Liver (tissue), 3 donors: ENCODE measurements around the gene ZNFX1.

ENCODE experiments used
- TAF1 ChIP-seq: conservative IDR thresholded peaks from 2 replicates; pipeline ENCODE4 v1.6.1; 2016; ENCODE audit warnings: antibody characterized with exemption, mild to moderate bottlenecking
- YY1 ChIP-seq: IDR thresholded peaks from 2 replicates; pipeline ENCODE4 v1.6.1; 2016; ENCODE audit warnings: antibody characterized with exemption, mild to moderate bottlenecking
- TF ChIP-seq, protein P1 (sequence below): fragments of 150-350 bp; IDR thresholded peaks from 2 replicates; pipeline ENCODE4 v1.5.1; 2017; ENCODE audit warnings: improper control_type of control experiment, low read depth, low read length; ENCODE audit not compliant: missing input control
- TF ChIP-seq, protein P2 (sequence below): IDR thresholded peaks from 2 replicates; pipeline ENCODE4 v1.6.1; 2016; ENCODE audit warnings: antibody characterized with exemption
- donor health status: healthy.
- donor health status: healthy.

GRCh38 chr20:49278036-49278817 lies at the start of gene ZNFX1:
- TF ChIP-seq, protein P1, sequence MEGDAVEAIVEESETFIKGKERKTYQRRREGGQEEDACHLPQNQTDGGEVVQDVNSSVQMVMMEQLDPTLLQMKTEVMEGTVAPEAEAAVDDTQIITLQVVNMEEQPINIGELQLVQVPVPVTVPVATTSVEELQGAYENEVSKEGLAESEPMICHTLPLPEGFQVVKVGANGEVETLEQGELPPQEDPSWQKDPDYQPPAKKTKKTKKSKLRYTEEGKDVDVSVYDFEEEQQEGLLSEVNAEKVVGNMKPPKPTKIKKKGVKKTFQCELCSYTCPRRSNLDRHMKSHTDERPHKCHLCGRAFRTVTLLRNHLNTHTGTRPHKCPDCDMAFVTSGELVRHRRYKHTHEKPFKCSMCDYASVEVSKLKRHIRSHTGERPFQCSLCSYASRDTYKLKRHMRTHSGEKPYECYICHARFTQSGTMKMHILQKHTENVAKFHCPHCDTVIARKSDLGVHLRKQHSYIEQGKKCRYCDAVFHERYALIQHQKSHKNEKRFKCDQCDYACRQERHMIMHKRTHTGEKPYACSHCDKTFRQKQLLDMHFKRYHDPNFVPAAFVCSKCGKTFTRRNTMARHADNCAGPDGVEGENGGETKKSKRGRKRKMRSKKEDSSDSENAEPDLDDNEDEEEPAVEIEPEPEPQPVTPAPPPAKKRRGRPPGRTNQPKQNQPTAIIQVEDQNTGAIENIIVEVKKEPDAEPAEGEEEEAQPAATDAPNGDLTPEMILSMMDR = no peak
- TF ChIP-seq YY1 (peak; percentile 97), TAF1 (peak; percentile 100)
- TF ChIP-seq, protein P2, sequence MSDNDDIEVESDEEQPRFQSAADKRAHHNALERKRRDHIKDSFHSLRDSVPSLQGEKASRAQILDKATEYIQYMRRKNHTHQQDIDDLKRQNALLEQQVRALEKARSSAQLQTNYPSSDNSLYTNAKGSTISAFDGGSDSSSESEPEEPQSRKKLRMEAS = peak; percentile 55
